HG02610 (cell line): ENCODE results near the gene SCAF8.

Experiments
- ATAC-seq: cut with Tn5 transposase; IDR thresholded peaks from one replicate; pipeline ENCODE4 v1.9.1; 2021; ENCODE audit warnings: mild to moderate bottlenecking, moderate library complexity; ENCODE audit not compliant: unreplicated experiment

The SCAF8 gene

GRCh38 chr6:154882107-154882506 lies 148.9 kb downstream of the SCAF8 start:
- no peak for ATAC-seq
